Heart left ventricle (tissue), 16 donors: ENCODE measurements around the gene SUSD2. TPM values are rescaled to one million over a fixed set of nuclear protein-coding genes. Genes with fewer than 3 reads are reported as not detected.

Source experiments
- ATAC-seq, 4 donors: fragments of 200-7000 bp; cut with Tn5 transposase; one replicate each; pipeline ENCODE4 v1.9.1; 2020 to 2022; ENCODE audit warnings: moderate library complexity in 4 of 4, mild to moderate bottlenecking in 3 of 4, moderate number of reproducible peaks in 1 of 4
- DNase-seq, 5 donors: peaks; one replicate each; pipeline ENCODE4 v3.0.0-alpha.2; 2020
- H3K27ac ChIP-seq, 12 donors: fragments of 200-600 bp; sonication (generic) in 4 of 12; one replicate each; pipeline versions ENCODE4 v1.5.0 to v1.8.0; 2016 to 2022; ENCODE audit warnings: mild to moderate bottlenecking in 2 of 12
- H3K27me3 ChIP-seq, 9 donors: fragments of 200-600 bp; sonication (generic) in 2 of 9; one replicate each; pipeline versions ENCODE4 v1.5.1 to v1.8.0; 2016 to 2022; ENCODE audit warnings: mild to moderate bottlenecking in 3 of 9
- H3K36me3 ChIP-seq, 9 donors: fragments of 200-600 bp; sonication (generic) in 2 of 9; one replicate each; pipeline versions ENCODE4 v1.5.0 to v1.8.0; 2018 to 2022; ENCODE audit warnings: mild to moderate bottlenecking in 2 of 9
- H3K4me1 ChIP-seq, 12 donors: fragments of 200-600 bp; sonication (generic) in 4 of 12; one replicate each; pipeline versions ENCODE4 v1.5.0 to v1.8.0; 2016 to 2022; ENCODE audit warnings: mild to moderate bottlenecking in 3 of 12
- H3K4me3 ChIP-seq, 12 donors: fragments of 200-600 bp; sonication (generic) in 4 of 12; one replicate each; pipeline versions ENCODE4 v1.5.0 to v1.8.0; 2017 to 2022; ENCODE audit warnings: mild to moderate bottlenecking in 9 of 12, moderate library complexity in 4 of 12
- H3K9me3 ChIP-seq, 12 donors: fragments of 200-600 bp; sonication (generic) in 4 of 12; one replicate each; pipeline versions ENCODE4 v1.5.0 to v1.8.0; 2016 to 2022; ENCODE audit warnings: mild to moderate bottlenecking in 1 of 12
- POLR2A ChIP-seq, 2 donors: fragments of 450-650 bp; IDR thresholded peaks; one replicate each; pipeline ENCODE4 v1.6.1; 2017; ENCODE audit warnings: antibody characterized with exemption in 2 of 2, mild to moderate bottlenecking in 2 of 2, moderate library complexity in 2 of 2
- WGBS, 4 donors: extraction: QIAGEN DNeasy Blood & Tissue Kit in 2 of 4; methylation state at CpG; one replicate each; pipeline versions ENCODE4 v1.1.5 to v1.1.7; 2013 to 2018; 5-methylcytosine and 5-hydroxymethylcytosine counted together
- intact Hi-C, 10 donors: fragments of 100-400 bp; cut with DNase I; formaldehyde crosslinking; loops; one replicate each; pipeline versions ENCODE4 v1.11.1 to v1.14.2; 2022
- polyA plus RNA-seq, 2 donors: library from polyadenylated mRNA; stranded (reverse); fragments of 200-250 nt; gene quantifications; one replicate each; pipeline ENCODE4 v1.2.3, GENCODE V29; 2013
- total RNA-seq, 9 donors: library from RNA; depleted of rRNA in 2 of 9; stranded (reverse); fragments of >200 nt in 2 of 9; fragmentation: NEBNext Ultra II Directional in 3 of 9; extraction: Animal tissue kit (Norgen Biotek cat#: 25700) in 3 of 9; gene quantifications; one replicate each; pipeline versions ENCODE4 v1.1.0 to v1.2.4, GENCODE V29; 2016 to 2023
- TF ChIP-seq, protein P1 (sequence below), 12 donors: fragments of 200-600 bp; sonication (generic) in 4 of 12; IDR thresholded peaks; one replicate each; pipeline versions ENCODE4 v1.5.0 to v1.8.0; 2018 to 2022; ENCODE audit warnings: antibody characterized with exemption in 12 of 12, mild to moderate bottlenecking in 5 of 12
- donor health status: ischemic (EF 13 %, LVEDD 7.1; RV severe dilation, severe dysfunction).
- donor health status: healthy with polysubstance abuse.
- donor health status: DM: no; HTN: yes; CAD: no.
- donor health status: DM: no; HTN: no; CAD: no.
- donor health status: ischemic (EF 25% LVEDD 6.9; RV normal size, moderate dysfunction).
- donor health status: ischemic (EF 25% LVEDD 5.7; RV mildly dilated, moderate dysfunction).
- donor health status: healthy.
- donor health status: DM: yes; HTN: yes; CAD: no.
- donor health status: ischemic (EF 35%, LVEDD 5.7; RV mildly dilated, moderate dysfunction).
- donor health status: nonischemic (EF 11% LVEDD 7.7; RV severe dilation, severe dysfunction).
- donor health status: DM: yes; HTN: yes; CAD: no.
- donor health status: PGD.
- donor health status: ischemic (EF 29% LVEDD 5.4; RV normal size, mild dysfunction).
- donor health status: nonischemic (EF 23%, LVEDD 6.1; RV moderate dilation, normal function).

SUSD2 gene
- total and polyA plus RNA-seq, 11 donors, result 1.5 to 12.6 (median 2.7) TPM

GRCh38 chr22:24191381-24191841, 10.1 kb downstream of the SUSD2 start:
- ATAC-seq (no peak), DNase-seq (peak in 1 of 5 donors; percentile 23)
- Histone ChIP-seq H3K27ac (no peak overlapping the region), H3K27me3 (no peaks in the 10 kb centered on the region), H3K9me3 (no peaks in the 10 kb centered on the region), H3K4me3 (no peak overlapping the region), H3K4me1 (peaks cover 0 to 20% (median 11%) of the 10 kb centered on the region in 12 donors), H3K36me3 (peaks cover 0 to 5% (median 0%) of the 10 kb centered on the region in 9 donors)
- TF ChIP-seq POLR2A (IDR thresholded peaks at IDR 0.05), result no peak
- TF ChIP-seq, protein P1, sequence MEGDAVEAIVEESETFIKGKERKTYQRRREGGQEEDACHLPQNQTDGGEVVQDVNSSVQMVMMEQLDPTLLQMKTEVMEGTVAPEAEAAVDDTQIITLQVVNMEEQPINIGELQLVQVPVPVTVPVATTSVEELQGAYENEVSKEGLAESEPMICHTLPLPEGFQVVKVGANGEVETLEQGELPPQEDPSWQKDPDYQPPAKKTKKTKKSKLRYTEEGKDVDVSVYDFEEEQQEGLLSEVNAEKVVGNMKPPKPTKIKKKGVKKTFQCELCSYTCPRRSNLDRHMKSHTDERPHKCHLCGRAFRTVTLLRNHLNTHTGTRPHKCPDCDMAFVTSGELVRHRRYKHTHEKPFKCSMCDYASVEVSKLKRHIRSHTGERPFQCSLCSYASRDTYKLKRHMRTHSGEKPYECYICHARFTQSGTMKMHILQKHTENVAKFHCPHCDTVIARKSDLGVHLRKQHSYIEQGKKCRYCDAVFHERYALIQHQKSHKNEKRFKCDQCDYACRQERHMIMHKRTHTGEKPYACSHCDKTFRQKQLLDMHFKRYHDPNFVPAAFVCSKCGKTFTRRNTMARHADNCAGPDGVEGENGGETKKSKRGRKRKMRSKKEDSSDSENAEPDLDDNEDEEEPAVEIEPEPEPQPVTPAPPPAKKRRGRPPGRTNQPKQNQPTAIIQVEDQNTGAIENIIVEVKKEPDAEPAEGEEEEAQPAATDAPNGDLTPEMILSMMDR (IDR thresholded peaks at IDR 0.05), result no peak
- 80 to 90% (median 87%) methylated on average over 10 to 12 of the region's 12 CpGs for WGBS, 4 donors
- intact Hi-C loops, result loop anchor here in 1 of 10 donors (2.0 kb wide), 1 partner anchor 55 kb away; no protein-coding TSS in a partner anchor

DNA sequence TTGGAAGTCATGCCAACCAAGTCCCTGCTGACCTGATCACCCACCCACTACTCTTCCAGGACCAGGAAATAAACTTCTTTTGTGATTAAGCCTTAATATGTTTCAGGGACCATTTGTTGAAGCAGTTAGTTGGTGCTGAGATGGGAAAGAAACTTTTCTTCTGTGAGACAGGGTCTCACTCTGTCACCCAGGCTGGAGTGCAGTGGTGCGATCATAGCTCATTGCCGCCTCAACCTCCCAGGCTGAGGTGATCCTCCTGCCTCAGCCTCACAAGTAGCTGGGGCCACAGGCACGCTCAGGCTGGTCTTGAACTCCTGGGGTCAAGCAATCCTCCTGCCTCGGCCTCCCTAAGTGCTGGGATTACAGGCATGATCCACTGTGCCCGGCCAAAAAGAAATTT, 10.6 kb downstream of the SUSD2 start:
- TF ChIP-seq POLR2A (IDR thresholded peaks at IDR 0.05), result no peak
- TF ChIP-seq, protein P1 (IDR thresholded peaks at IDR 0.05), result no peak
- Histone ChIP-seq H3K9me3 (no peaks in the 10 kb centered on the region), H3K4me1 (peaks cover 0 to 20% (median 11%) of the 10 kb centered on the region in 12 donors), H3K27me3 (no peaks in the 10 kb centered on the region), H3K36me3 (peaks cover 0 to 5% (median 0%) of the 10 kb centered on the region in 9 donors), H3K4me3 (no peak overlapping the region), H3K27ac (no peak overlapping the region)
- intact Hi-C loops, result loop anchor here in 1 of 10 donors (2.0 kb wide), 1 partner anchor 55 kb away; no protein-coding TSS in a partner anchor
- WGBS, 4 donors, result 88 to 100% (median 97%) methylated on average over 4 to 5 of the region's 5 CpGs
- ATAC-seq, result no peak
- no peak for DNase-seq

DNA sequence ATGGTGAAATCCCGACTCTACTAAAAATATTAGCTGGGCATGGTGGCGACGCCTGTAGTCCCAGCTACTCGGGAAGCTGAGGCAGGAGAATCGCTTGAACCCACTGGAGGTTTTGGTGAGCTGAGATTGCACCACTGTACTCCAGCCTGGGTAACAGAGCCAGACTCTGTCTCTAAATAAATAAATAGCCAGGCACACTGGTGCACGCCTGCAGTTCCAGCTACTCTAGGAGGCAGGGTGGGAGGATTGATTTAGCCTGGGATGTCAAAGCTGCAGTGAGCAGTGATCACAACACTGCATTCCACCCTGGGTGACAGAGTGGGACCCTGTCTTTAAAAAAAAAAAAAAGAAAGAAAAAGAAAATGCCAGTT, 17.4 kb downstream of the SUSD2 start:
- Histone ChIP-seq H3K27ac (peak overlapping the region in 3 of 12 donors; percentile 30 to 76 (median 45)), H3K36me3 (no peaks in the 10 kb centered on the region), H3K4me1 (peaks cover 0 to 14% (median 0%) of the 10 kb centered on the region in 12 donors), H3K27me3 (no peaks in the 10 kb centered on the region), H3K9me3 (no peaks in the 10 kb centered on the region), H3K4me3 (no peak overlapping the region)
- DNase-seq, result peak in 1 of 5 donors; percentile 6
- peak in 2 of 4 donors; percentile 33 to 38 for ATAC-seq
- WGBS, 4 donors, result 86 to 92% (median 90%) methylated on average over 5 to 6 of the region's 6 CpGs
- TF ChIP-seq, protein P1 (IDR thresholded peaks at IDR 0.05), result no peak
- TF ChIP-seq POLR2A (IDR thresholded peaks at IDR 0.05), result no peak
- intact Hi-C loops, result no loop called here

DNA sequence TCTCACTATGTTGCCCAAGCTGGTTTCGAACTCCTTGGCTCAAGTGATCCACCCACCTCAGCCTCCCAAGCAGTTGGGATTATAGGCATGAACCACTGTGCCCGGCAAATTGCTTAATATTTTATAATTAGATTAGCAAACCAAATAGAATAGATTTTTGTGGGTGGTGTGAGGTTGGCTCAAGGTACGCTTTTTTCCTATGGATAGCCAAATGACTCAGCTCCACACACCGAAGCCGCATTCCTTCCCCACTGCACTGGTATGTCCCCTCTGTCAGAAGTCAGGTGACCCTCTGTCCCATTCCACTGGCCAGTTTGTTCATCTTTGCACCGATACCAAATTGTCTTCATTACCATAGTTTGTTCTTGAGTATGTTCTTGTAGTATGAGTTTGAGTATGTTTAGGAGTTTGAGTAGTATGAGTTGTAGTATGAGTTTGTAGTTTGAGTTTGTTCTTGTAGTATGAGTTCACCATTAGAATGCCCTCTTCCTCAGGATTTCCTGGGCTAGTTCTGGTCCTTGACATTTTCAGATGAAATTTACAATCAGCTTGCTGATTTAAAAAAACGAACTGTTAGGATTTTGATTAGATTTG, 19.4 kb downstream of the SUSD2 start:
- intact Hi-C loops, result no loop called here

More for the DNA sequence above, 19.4 kb downstream of the SUSD2 start:
- Histone ChIP-seq H3K9me3 (peaks cover 0 to 4% (median 0%) of the 10 kb centered on the region in 12 donors), H3K27ac (no peak overlapping the region), H3K27me3 (no peaks in the 10 kb centered on the region), H3K4me3 (no peak overlapping the region), H3K4me1 (peaks cover 0 to 22% (median 0%) of the 10 kb centered on the region in 12 donors), H3K36me3 (no peaks in the 10 kb centered on the region)
- ATAC-seq, result no peak
- DNase-seq, result no peak
- no peak for TF ChIP-seq POLR2A (IDR thresholded peaks at IDR 0.05)
- TF ChIP-seq, protein P1 (IDR thresholded peaks at IDR 0.05), result no peak
- 82 to 84% (median 83%) methylated on average over 7 of the region's 7 CpGs for WGBS, 4 donors
